Sigmoid colon (tissue), 4 donors: ENCODE results near the gene GABRR3.

ENCODE experiments used
- CTCF ChIP-seq, 4 experiments: fragments of 450-650 bp in 3 of 4; fragments of 200-600 bp in 1 of 4; IDR thresholded peaks; one replicate each; pipeline ENCODE4 v1.5.1; 2016 to 2019; ENCODE audit warnings: antibody characterized with exemption in 4 of 4, mild to moderate bottlenecking in 3 of 4, moderate library complexity in 2 of 4
- EP300 ChIP-seq, 4 donors: sonication (generic); formaldehyde crosslinking; IDR thresholded peaks; one replicate each; pipeline ENCODE4 v1.6.1; 2017; ENCODE audit warnings: antibody characterized with exemption in 4 of 4

- TF ChIP-seq CTCF (IDR thresholded peaks at IDR 0.05) (no peak), EP300 (IDR thresholded peaks at IDR 0.05) (no peak)
These were observed 16.8 kb downstream of the GABRR3 start for GRCh38 chr3:98018301-98018700.
